K562 (cell line): ENCODE measurements around the gene PTTG1IP. TPM values are rescaled to one million over a fixed set of nuclear protein-coding genes. Genes with fewer than 3 reads are reported as not detected.
A peak's percentile ranks its signal among the peaks of the same experiment; 100 is the strongest.

ENCODE experiments used
- ARID3B ChIP-seq: fragments of 250-450 bp; sonication (Bioruptor Pico); IDR thresholded peaks from 2 replicates; pipeline ENCODE4 v1.4.0; 2020; ENCODE audit warnings: borderline replicate concordance
- DMBX1 ChIP-seq: fragments of 250-450 bp; sonication (Bioruptor Pico); IDR thresholded peaks from 2 replicates; pipeline ENCODE4 v1.8.0; 2022; ENCODE audit warnings: inconsistent platforms, mild to moderate bottlenecking, moderate library complexity, borderline replicate concordance
- E2F6 ChIP-seq, 2 experiments: IDR thresholded peaks; 2 replicates each; pipeline ENCODE4 v1.6.1; 2011; ENCODE audit warnings: borderline replicate concordance in 1 of 2, control low read depth in 1 of 2, low read depth in 1 of 2, low read length in 1 of 2, mild to moderate bottlenecking in 1 of 2, mixed read lengths in 1 of 2, moderate library complexity in 1 of 2; ENCODE audit not compliant: insufficient read depth in 1 of 2, insufficient read length in 1 of 2, poor library complexity in 1 of 2, severe bottlenecking in 1 of 2; ENCODE audit errors: extremely low read depth in 1 of 2
- FOXP1 ChIP-seq: sonication (generic); formaldehyde crosslinking; IDR thresholded peaks from 2 replicates; pipeline ENCODE4 v1.8.0; 2022; ENCODE audit warnings: mild to moderate bottlenecking, missing genetic modification reagents
- GTF2F1 ChIP-seq: IDR thresholded peaks from 2 replicates; pipeline ENCODE4 v1.6.1; 2011; ENCODE audit warnings: low read depth, low read length, improper control_type of control experiment
- MXI1 ChIP-seq: IDR thresholded peaks from 2 replicates; pipeline ENCODE4 v1.6.1; 2011; ENCODE audit warnings: low read depth, mild to moderate bottlenecking, improper control_type of control experiment, low read length
- NBN ChIP-seq: fragments of 450-650 bp; IDR thresholded peaks from 2 replicates; pipeline ENCODE4 v1.6.1; 2016; ENCODE audit warnings: low read depth, mild to moderate bottlenecking
- RBFOX2 ChIP-seq: fragments of 200-400 bp; formaldehyde crosslinking; IDR thresholded peaks from 2 replicates; pipeline ENCODE4 v1.6.1; 2017; ENCODE audit warnings: low read depth, mild to moderate bottlenecking, low read length, moderate library complexity
- TEAD4 ChIP-seq, 2 experiments: sonication (generic) in 1 of 2; formaldehyde crosslinking in 1 of 2; IDR thresholded peaks; 2 replicates each; pipeline versions ENCODE4 v1.6.1 to v1.8.0; 2012 to 2022; ENCODE audit warnings: borderline replicate concordance in 1 of 2, inconsistent platforms in 1 of 2, low read length in 1 of 2, mild to moderate bottlenecking in 1 of 2, missing genetic modification reagents in 1 of 2
- THAP12 ChIP-seq: fragments of 250-450 bp; sonication (Bioruptor Pico); IDR thresholded peaks from 2 replicates; pipeline ENCODE4 v1.9.0; 2021; ENCODE audit warnings: mild to moderate bottlenecking, inconsistent platforms
- YY1 ChIP-seq, 3 experiments: IDR thresholded peaks; 2 replicates each; pipeline ENCODE4 v1.6.1; 2011; ENCODE audit warnings: low read length in 2 of 3, mild to moderate bottlenecking in 2 of 3, moderate library complexity in 2 of 3, borderline replicate concordance in 1 of 3, control low read depth in 1 of 3, low read depth in 1 of 3; ENCODE audit not compliant: insufficient read depth in 3 of 3, insufficient replicate concordance in 2 of 3, control insufficient read depth in 1 of 3, insufficient read length in 1 of 3; ENCODE audit errors: extremely low read depth in 1 of 3
- polyA plus RNA-seq, 8 experiments: library from polyadenylated mRNA; depleted of rRNA in 4 of 8; stranded (reverse) in 5 of 8; unstranded in 3 of 8; fragments of >200 nt; fragmentation: Nextera tagmentation in 2 of 8; fragmentation: Illumina TruSeq in 1 of 8; extraction: Ambion mirVana in 2 of 8; extraction: Trizol in 1 of 8; gene quantifications; 2 replicates each; pipeline versions ENCODE4 v1.2.1 to v1.2.3, GENCODE V29; 2011 to 2014; ENCODE audit warnings: inconsistent platforms in 1 of 8, missing spikeins in 1 of 8
- total RNA-seq, 7 experiments: library from RNA; depleted of rRNA in 6 of 7; stranded (reverse); fragments of >200 nt in 6 of 7; fragmentation: Illumina TruSeq in 2 of 7; extraction: Trizol in 2 of 7; gene quantifications; 2 replicates each; pipeline versions ENCODE4 v1.2.1 to v1.2.3, GENCODE V29; 2011 to 2021; ENCODE audit warnings: low replicate concordance in 1 of 7
- TF ChIP-seq, protein P1 (sequence below): sonication (generic); formaldehyde crosslinking; IDR thresholded peaks from 2 replicates; pipeline ENCODE4 v1.8.0; 2022; ENCODE audit warnings: mild to moderate bottlenecking, missing genetic modification reagents
- TF ChIP-seq, protein P2 (sequence below): sonication (generic); formaldehyde crosslinking; IDR thresholded peaks from 2 replicates; pipeline ENCODE4 v1.8.0; 2022; ENCODE audit warnings: mild to moderate bottlenecking, missing genetic modification reagents

The PTTG1IP gene
- total and polyA plus RNA-seq, 9 of the 15 experiments (the other 6 are each of a cell fraction or from before 2014, with no cell fraction given), result 5.0 to 99.3 (median 82.4) TPM

DNA sequence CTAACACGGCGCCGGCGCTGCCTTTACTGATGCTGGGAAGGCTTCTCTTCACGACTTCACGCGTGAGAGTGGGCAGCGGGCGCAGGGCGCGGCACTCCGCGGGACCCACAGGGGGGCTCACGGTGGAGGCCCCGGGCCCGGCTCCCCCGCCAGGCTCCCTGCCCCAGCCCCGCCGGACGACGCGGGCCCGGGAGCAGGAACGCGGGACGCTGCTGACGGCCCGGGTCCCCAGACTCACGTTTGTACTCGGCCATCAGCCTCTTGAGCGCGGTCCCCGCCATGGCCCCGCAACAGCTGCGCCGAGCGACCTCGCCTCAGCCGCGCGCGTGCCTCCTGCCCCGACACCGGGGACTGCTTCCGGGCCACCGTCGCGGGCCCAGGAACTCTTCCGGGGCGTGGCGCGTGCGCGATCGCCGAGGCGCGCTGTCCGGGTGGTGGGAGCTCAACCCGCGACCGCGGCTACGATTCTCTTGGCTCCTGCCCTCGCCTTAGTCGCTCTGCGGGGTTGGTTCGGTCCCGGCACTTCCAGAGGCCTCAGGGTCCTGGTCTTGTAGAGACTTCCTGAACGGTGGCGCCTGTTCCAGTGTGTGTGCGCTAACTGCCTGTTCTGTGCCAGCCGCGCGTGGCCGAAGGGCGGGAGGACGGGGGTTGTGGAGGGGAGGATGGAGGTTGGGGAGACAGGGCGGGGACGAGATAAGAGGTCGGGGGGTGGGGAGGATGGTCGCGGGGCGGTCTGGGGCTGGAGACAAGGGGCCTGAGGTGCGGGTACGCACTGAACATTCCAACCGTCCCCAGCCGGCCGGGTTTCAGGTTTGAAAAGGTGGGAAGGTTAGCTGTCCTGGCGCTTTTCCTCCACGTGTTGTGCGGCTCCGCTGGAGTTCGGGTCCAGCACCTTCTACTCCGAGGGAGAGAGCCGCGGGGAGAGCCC lies 71.8 kb downstream of the PTTG1IP start, which contains the start of gene UBE2G2 (continued):
- TF ChIP-seq TEAD4 (IDR thresholded peaks at IDR 0.05; ENCODE audit: low read length), result peak; percentile 43; the same call in 1 of the 2 replicates
- peak; percentile 77; the same call in 1 of the 2 replicates for TF ChIP-seq TEAD4 (CRISPR knock-in tag; IDR thresholded peaks at IDR 0.05; ENCODE audit: borderline replicate concordance)
- TF ChIP-seq NBN, result no peak
- TF ChIP-seq, protein P1, sequence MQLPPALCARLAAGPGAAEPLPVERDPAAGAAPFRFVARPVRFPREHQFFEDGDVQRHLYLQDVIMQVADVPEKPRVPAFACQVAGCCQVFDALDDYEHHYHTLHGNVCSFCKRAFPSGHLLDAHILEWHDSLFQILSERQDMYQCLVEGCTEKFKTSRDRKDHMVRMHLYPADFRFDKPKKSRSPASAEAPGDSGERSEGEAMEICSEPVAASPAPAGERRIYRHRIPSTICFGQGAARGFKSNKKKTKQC (CRISPR knock-in tag), result peak; percentile 77
- TF ChIP-seq FOXP1 (CRISPR knock-in tag), result peak; percentile 92
- peak; percentile 96 to 99 for TF ChIP-seq E2F6 (IDR thresholded peaks at IDR 0.05; ENCODE audit: borderline replicate concordance in 1 of 2, extremely low read depth in 1 of 2, insufficient read depth in 1 of 2, insufficient read length in 1 of 2, low read depth in 1 of 2, low read length in 1 of 2, poor library complexity in 1 of 2, severe bottlenecking in 1 of 2)
- TF ChIP-seq DMBX1 (CRISPR knock-in tag), result peak; percentile 34; the same call in 1 of the 2 replicates
- TF ChIP-seq, protein P2, sequence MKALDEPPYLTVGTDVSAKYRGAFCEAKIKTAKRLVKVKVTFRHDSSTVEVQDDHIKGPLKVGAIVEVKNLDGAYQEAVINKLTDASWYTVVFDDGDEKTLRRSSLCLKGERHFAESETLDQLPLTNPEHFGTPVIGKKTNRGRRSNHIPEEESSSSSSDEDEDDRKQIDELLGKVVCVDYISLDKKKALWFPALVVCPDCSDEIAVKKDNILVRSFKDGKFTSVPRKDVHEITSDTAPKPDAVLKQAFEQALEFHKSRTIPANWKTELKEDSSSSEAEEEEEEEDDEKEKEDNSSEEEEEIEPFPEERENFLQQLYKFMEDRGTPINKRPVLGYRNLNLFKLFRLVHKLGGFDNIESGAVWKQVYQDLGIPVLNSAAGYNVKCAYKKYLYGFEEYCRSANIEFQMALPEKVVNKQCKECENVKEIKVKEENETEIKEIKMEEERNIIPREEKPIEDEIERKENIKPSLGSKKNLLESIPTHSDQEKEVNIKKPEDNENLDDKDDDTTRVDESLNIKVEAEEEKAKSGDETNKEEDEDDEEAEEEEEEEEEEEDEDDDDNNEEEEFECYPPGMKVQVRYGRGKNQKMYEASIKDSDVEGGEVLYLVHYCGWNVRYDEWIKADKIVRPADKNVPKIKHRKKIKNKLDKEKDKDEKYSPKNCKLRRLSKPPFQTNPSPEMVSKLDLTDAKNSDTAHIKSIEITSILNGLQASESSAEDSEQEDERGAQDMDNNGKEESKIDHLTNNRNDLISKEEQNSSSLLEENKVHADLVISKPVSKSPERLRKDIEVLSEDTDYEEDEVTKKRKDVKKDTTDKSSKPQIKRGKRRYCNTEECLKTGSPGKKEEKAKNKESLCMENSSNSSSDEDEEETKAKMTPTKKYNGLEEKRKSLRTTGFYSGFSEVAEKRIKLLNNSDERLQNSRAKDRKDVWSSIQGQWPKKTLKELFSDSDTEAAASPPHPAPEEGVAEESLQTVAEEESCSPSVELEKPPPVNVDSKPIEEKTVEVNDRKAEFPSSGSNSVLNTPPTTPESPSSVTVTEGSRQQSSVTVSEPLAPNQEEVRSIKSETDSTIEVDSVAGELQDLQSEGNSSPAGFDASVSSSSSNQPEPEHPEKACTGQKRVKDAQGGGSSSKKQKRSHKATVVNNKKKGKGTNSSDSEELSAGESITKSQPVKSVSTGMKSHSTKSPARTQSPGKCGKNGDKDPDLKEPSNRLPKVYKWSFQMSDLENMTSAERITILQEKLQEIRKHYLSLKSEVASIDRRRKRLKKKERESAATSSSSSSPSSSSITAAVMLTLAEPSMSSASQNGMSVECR (CRISPR knock-in tag), result peak; percentile 97
- TF ChIP-seq ARID3B, result no peak
- peak; percentile 57; the same call in 1 of the 2 replicates for TF ChIP-seq GTF2F1
- peak; percentile 71 for TF ChIP-seq MXI1
- TF ChIP-seq RBFOX2, result peak; percentile 99
- TF ChIP-seq YY1 (IDR thresholded peaks at IDR 0.05; ENCODE audit: borderline replicate concordance in 1 of 3, control insufficient read depth in 1 of 3, extremely low read depth in 1 of 3, insufficient read depth in 3 of 3, insufficient read length in 1 of 3, insufficient replicate concordance in 2 of 3, low read depth in 1 of 3, low read length in 2 of 3), result peak; percentile 21 to 67 (median 58)
- TF ChIP-seq THAP12, result peak; percentile 94
